A375 (cell line): ENCODE data around the gene ELN. TPM values are rescaled to one million over a fixed set of nuclear protein-coding genes. Genes with fewer than 3 reads are reported as not detected.

Source experiments
- total RNA-seq: library from RNA; depleted of rRNA; stranded (reverse); fragments of >200 nt; shearing (Covaris generic); gene quantifications from 2 replicates; pipeline ENCODE4 v1.2.3, GENCODE V29; 2014; rRNA removed

Gene ELN
- 0.04 TPM in 1 of 2 replicates, not detected in the other for total RNA-seq

GRCh38 chr7:74027683-74028320 is at the start of gene ELN:
TSS of gene ELN (plus strand) at chr7:74028173. CDS start at chr7:74028188, 15 bp downstream.

GRCh38 chr7:74083117-74083876 is 55.3 kb downstream of the ELN start, which contains the start of gene LIMK1:
TSS of gene LIMK1 (plus strand) at chr7:74083804. CDS start at chr7:74083991, 187 bp downstream.

Other genes with a start within 250 kb of the ELN start
- 6.8 and 8.0 TPM in 2 replicates for gene CLDN4, start 197.2 kb upstream of the ELN start, total RNA-seq
- 19.9 TPM in 2 replicates for gene METTL27, start 185.7 kb upstream of the ELN start, total RNA-seq
- gene TMEM270, start 167.0 kb upstream of the ELN start, total RNA-seq = 0.93 TPM in 1 of 2 replicates, not detected in the other
- 20.7 and 20.9 TPM in 2 replicates for gene LIMK1, start 55.6 kb downstream of the ELN start, total RNA-seq
- gene EIF4H, start 146.2 kb downstream of the ELN start, total RNA-seq = 322 and 335 TPM in 2 replicates
- 4.8 and 6.9 TPM in 2 replicates for gene LAT2, start 181.8 kb downstream of the ELN start, total RNA-seq
- 72.5 and 75.2 TPM in 2 replicates for gene RFC2, start 226.2 kb downstream of the ELN start, total RNA-seq